Astrocyte of the cerebellum (primary cell): ENCODE results near the gene SMAP2.

ENCODE experiments used
- DNase-seq: peaks from one replicate; pipeline ENCODE4 v3.0.0-alpha.2; 2011; ENCODE audit warnings: low read depth
- H3K4me3 ChIP-seq: 2 replicates; pipeline ENCODE4 v1.5.1; 2011; ENCODE audit warnings: mild to moderate bottlenecking, low read depth, low read length, moderate library complexity
- CTCF ChIP-seq: IDR thresholded peaks from 2 replicates; pipeline ENCODE4 v1.5.1; 2012; ENCODE audit warnings: low read length, low read depth, moderate library complexity, mild to moderate bottlenecking; ENCODE audit errors: missing control alignments
- in situ Hi-C: cut with HindIII; loops from 2 replicates; pipeline ENCODE4 v1.10.0; 2017; ENCODE audit warnings: low sequenced_read_pairs

Gene SMAP2

GRCh38 chr1:40395190-40396175 lies 22.0 kb downstream of the SMAP2 start:
- H3K4me3 ChIP-seq: no peak overlapping the region
- in situ Hi-C loops: no loop called here
- DNase-seq: no peak
- TF ChIP-seq CTCF: no peak

GRCh38 chr1:40396420-40396819 lies 22.9 kb downstream of the SMAP2 start:
- H3K4me3 ChIP-seq: no peak overlapping the region
- TF ChIP-seq CTCF: no peak
- in situ Hi-C loops: no loop called here
- no peak for DNase-seq

- in situ Hi-C loops: no loop called here
- no peak overlapping the region for H3K4me3 ChIP-seq
- DNase-seq: no peak
- no peak for TF ChIP-seq CTCF
Measured at GRCh38 chr1:40397258-40397657, 23.7 kb downstream of the SMAP2 start.

GRCh38 chr1:40399984-40400704 lies 26.6 kb downstream of the SMAP2 start:
- no peak for DNase-seq
- H3K4me3 ChIP-seq: no peak overlapping the region
- TF ChIP-seq CTCF: no peak
- in situ Hi-C loops: no loop called here

- no peak for TF ChIP-seq CTCF
- H3K4me3 ChIP-seq: no peak overlapping the region
- in situ Hi-C loops: no loop called here
- DNase-seq: no peak
Measured at GRCh38 chr1:40401473-40402201, 28.1 kb downstream of the SMAP2 start.
